ENCODE measurements around the gene SNX11.

The SNX11 gene

DNA sequence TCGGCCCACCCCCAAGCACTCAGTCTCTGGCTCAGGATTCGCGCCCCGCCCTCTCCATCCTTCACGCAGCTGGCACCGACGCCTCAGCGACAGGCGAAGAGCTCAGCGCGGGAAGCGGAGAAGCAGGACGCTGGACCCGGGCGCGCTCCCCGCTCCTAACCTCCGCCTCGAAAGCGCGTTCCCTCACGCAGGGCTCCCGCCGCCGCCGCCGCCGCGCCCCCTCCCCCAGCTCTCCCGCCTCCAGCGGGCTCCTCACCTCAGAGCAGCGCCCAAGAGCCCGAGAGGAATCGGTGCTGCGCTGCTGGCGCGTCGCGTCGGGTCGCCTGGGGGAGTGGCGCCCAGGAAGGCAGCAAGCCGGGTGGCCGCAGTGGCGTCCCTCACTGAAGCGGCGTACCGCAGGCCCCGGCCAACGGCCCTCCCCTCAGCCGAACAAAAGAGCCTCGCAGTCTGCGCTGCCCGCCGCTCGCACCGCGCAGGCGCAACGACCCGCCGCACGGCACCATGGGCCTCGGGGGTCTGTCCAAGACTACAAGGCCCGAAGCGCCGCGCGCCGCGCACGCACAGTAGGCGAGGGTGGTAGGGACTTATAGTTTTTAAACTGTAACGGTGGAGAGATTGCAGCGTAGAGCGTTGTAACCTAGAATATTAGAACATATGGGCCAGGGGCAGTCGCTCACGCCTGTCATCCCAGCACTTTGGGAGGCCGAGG lies 6.4 kb upstream of the SNX11 start, which contains the start of gene CBX1:
TSS of gene CBX1 (minus strand) at position 467 of the 709 bp plus-strand sequence. CDS start 24,474 bp downstream, outside the sequence.
- H3K9me3 ChIP-seq (ENCODE audit: severe bottlenecking) = peaks cover 5% of the 10 kb centered on the region
- no peak for TF ChIP-seq CTCF (IDR thresholded peaks at IDR 0.05; ENCODE audit: low read depth, low read length)
- peak within 1 kb of the TSS; percentile 63 for H3K4me3 ChIP-seq (ENCODE audit: low read depth, low read length)
- no peaks in the 10 kb centered on the region for H3K27me3 ChIP-seq (ENCODE audit: insufficient read depth, low read depth, severe bottlenecking)
- peak; percentile 94 for DNase-seq
- H3K36me3 ChIP-seq = peaks cover 10% of the 10 kb centered on the region
- H3K27ac ChIP-seq = peak within 1 kb of the TSS; percentile 91

DNA sequence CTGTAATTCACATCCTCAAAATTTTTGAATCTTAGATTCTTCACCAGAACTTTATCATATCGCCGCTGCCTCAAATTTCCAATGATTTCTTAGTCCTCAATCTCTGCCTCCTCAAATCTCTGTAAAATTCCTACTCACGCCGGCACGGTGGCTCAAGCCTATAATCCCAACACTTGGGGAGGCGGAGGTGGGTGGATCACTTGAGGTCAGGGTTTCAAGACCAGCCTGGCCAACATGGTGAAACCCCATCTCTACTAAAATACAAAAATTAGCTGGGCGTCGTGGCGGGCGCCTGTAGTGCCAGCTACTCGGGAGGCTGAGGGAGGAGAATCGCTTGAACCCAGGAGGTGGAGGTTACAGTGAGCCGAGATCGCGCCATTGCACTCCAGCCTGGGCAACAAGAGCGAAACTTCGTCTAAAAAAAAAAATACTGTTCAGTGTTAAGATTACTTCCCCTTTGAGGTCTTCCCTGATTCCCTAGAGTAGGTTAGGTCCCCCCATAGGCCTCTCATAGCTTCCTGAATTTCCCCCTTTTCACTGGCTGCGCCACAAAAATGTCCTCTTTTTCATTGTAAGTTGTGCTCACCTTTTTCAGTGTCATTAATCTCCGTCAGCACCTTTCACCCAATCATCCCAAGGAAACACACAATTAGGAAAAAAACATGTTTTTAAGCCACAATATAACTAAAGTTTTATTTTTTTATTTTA lies 5.4 kb upstream of the SNX11 start:
- DNase-seq = no peak
- peaks cover 5% of the 10 kb centered on the region for H3K9me3 ChIP-seq (ENCODE audit: severe bottlenecking)
- H3K27ac ChIP-seq = no peak overlapping the region
- H3K4me3 ChIP-seq (ENCODE audit: low read depth, low read length) = peak overlapping the region; percentile 63
- H3K27me3 ChIP-seq (ENCODE audit: insufficient read depth, low read depth, severe bottlenecking) = no peaks in the 10 kb centered on the region
- no peak for TF ChIP-seq CTCF (IDR thresholded peaks at IDR 0.05; ENCODE audit: low read depth, low read length)
- H3K36me3 ChIP-seq = peaks cover 4% of the 10 kb centered on the region

DNA sequence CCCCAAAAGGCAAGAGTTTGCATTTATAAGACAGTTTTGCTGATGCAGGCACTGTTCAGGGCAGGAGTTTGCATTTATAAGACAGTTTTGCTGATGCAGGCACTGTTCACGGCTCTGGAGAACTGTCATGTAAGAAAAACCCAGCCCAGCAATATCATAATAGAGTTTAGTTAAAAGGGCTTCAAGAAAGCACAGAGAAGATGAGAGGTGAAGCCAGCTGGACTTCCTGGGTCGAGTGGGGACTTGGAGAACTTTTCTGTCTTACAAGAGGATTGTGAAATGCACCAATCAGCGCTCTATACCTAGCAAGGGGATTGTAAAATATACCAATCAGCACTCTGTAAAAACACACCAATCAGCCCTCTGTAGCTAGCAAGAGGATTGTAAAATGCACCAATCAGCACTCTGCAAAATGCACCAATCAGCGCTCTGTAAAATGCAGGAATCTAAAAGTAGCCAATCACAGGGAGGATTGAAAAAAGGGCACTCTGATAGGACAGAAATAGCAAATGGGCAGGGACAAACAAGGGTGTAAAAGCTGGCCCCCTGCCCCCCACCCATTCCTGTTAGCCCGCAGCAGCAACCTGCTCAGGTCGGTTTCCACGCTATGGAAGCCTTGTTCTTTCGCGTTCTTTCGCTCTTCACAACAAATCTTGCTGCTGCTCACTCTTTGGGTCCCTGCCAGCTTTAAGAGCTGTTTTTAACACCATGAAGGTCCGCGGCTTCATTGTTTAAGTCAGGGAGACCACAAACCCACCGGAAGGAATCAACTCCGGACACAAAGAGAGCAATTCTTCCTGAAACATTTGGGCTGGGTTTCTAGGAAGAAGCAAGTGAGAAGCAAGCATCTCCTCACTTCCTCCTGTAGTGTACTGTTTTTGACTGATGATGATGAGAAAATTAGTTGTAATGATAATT lies 4.5 kb upstream of the SNX11 start:
- peaks cover 4% of the 10 kb centered on the region for H3K36me3 ChIP-seq

GRCh38 chr17:48104440-48104839 lies 3.1 kb upstream of the SNX11 start:
- no peak for TF ChIP-seq CTCF (IDR thresholded peaks at IDR 0.05; ENCODE audit: low read depth, low read length)
- Histone ChIP-seq H3K9me3 (ENCODE audit: severe bottlenecking) (peaks cover 5% of the 10 kb centered on the region), H3K36me3 (peaks cover under 1% of the 10 kb centered on the region), H3K4me3 (ENCODE audit: low read depth, low read length) (no peak overlapping the region), H3K27ac (no peak overlapping the region), H3K27me3 (ENCODE audit: insufficient read depth, low read depth, severe bottlenecking) (no peaks in the 10 kb centered on the region)
- DNase-seq = no peak

More for the DNA sequence above, 4.5 kb upstream of the SNX11 start:
- peaks cover 5% of the 10 kb centered on the region for H3K9me3 ChIP-seq (ENCODE audit: severe bottlenecking)
- H3K27ac ChIP-seq = no peak overlapping the region
- no peak overlapping the region for H3K4me3 ChIP-seq (ENCODE audit: low read depth, low read length)
- TF ChIP-seq CTCF (IDR thresholded peaks at IDR 0.05; ENCODE audit: low read depth, low read length) = no peak
- H3K27me3 ChIP-seq (ENCODE audit: insufficient read depth, low read depth, severe bottlenecking) = no peaks in the 10 kb centered on the region
- DNase-seq = no peak

- Histone ChIP-seq H3K9me3 (ENCODE audit: severe bottlenecking) (peaks cover 5% of the 10 kb centered on the region), H3K4me3 (ENCODE audit: low read depth, low read length) (peak overlapping the region; percentile 83), H3K27me3 (ENCODE audit: insufficient read depth, low read depth, severe bottlenecking) (no peaks in the 10 kb centered on the region), H3K36me3 (no peaks in the 10 kb centered on the region; the same call in 1 of the 2 replicates), H3K27ac (peak overlapping the region; percentile 95)
- TF ChIP-seq CTCF (IDR thresholded peaks at IDR 0.05; ENCODE audit: low read depth, low read length) = no peak
- no peak for DNase-seq
Observed at GRCh38 chr17:48106802-48107136, 797 bp upstream of the SNX11 start.

Data from WERI-Rb-1 (cell line).